CD4-positive, alpha-beta T cell (primary cell): ENCODE data around the gene GABRA5. TPM values are rescaled to one million over a fixed set of nuclear protein-coding genes. Genes with fewer than 3 reads are reported as not detected.

Experiments used
- ATAC-seq: fragments of 200-7000 bp; cut with Tn5 transposase; one replicate; pipeline ENCODE4 v1.10.0; 2022; ENCODE audit warnings: mild to moderate bottlenecking; ENCODE audit not compliant: poor library complexity
- CTCF ChIA-PET: fragments of 350-600 bp; sonication (Branson Sonifier 250); formaldehyde crosslinking; loops from one replicate; lab custom pipeline; 2021; ENCODE audit warnings: antibody characterized with exemption, inconsistent platforms; lab: Charles Lee
- POLR2A ChIA-PET: fragments of 350-600 bp; sonication (Branson Sonifier 250); formaldehyde crosslinking; loops from one replicate; lab custom pipeline; 2021; ENCODE audit warnings: antibody characterized with exemption, inconsistent platforms; lab: Charles Lee
- DNase-seq, 14 experiments: peaks; one replicate each; pipeline ENCODE4 v3.0.0-alpha.2; 2013 to 2020; ENCODE audit warnings: mixed read lengths in 2 of 14
- H3K27ac ChIP-seq, 2 donors: one replicate each; pipeline versions ENCODE4 v1.5.1 to v1.7.0; 2013; ENCODE audit warnings: low read length in 2 of 2, low read depth in 1 of 2, mild to moderate bottlenecking in 1 of 2
- H3K27me3 ChIP-seq, 2 experiments: 1 replicate in 1 of 2; 2 replicates in 1 of 2; pipeline versions ENCODE4 v1.6.1 to v1.7.0; 2013; ENCODE audit warnings: low read length in 2 of 2, control low read depth in 1 of 2, mild to moderate bottlenecking in 1 of 2, moderate library complexity in 1 of 2; ENCODE audit not compliant: insufficient read depth in 2 of 2, control insufficient read depth in 1 of 2
- H3K36me3 ChIP-seq: one replicate; pipeline ENCODE4 v1.6.1; 2013; ENCODE audit warnings: low read length, control low read depth; ENCODE audit not compliant: insufficient read depth
- H3K4me1 ChIP-seq: one replicate; pipeline ENCODE4 v1.6.1; 2013; ENCODE audit warnings: low read length, control low read depth; ENCODE audit not compliant: insufficient read depth
- H3K4me3 ChIP-seq: one replicate; pipeline ENCODE4 v1.5.1; 2013; ENCODE audit warnings: mild to moderate bottlenecking, low read length, moderate library complexity
- H3K9me3 ChIP-seq, 2 experiments: 1 replicate in 1 of 2; 2 replicates in 1 of 2; pipeline versions ENCODE4 v1.6.1 to v1.7.0; 2013; ENCODE audit warnings: low read length in 2 of 2, mild to moderate bottlenecking in 2 of 2, control low read depth in 1 of 2, moderate library complexity in 1 of 2; ENCODE audit not compliant: control insufficient read depth in 1 of 2, insufficient read depth in 1 of 2
- H3K27ac Mint-ChIP-seq: one replicate; pipeline ENCODE4 v1.8.0; 2020; ENCODE audit warnings: mixed read lengths
- H3K27me3 Mint-ChIP-seq: one replicate; pipeline ENCODE4 v1.8.0; 2021; ENCODE audit warnings: mixed read lengths
- H3K36me3 Mint-ChIP-seq: one replicate; pipeline ENCODE4 v1.8.0; 2021; ENCODE audit warnings: low read depth, mixed read lengths
- H3K4me1 Mint-ChIP-seq: one replicate; pipeline ENCODE4 v1.8.0; 2021; ENCODE audit warnings: low read depth, mixed read lengths
- H3K4me3 Mint-ChIP-seq: one replicate; pipeline ENCODE4 v1.8.0; 2020; ENCODE audit warnings: mild to moderate bottlenecking, mixed read lengths
- H3K9me3 Mint-ChIP-seq: one replicate; pipeline ENCODE4 v1.8.0; 2020; ENCODE audit warnings: mixed read lengths
- CTCF ChIP-seq: fragments of 200-600 bp; IDR thresholded peaks from one replicate; pipeline ENCODE4 v1.8.0; 2022; ENCODE audit warnings: antibody characterized with exemption, mild to moderate bottlenecking
- intact Hi-C, 2 experiments: fragments of 100-400 bp; cut with DNase I in 1 of 2; cut with micrococcal nuclease in 1 of 2; formaldehyde crosslinking; loops; one replicate each; pipeline versions ENCODE4 v1.15.1 to v1.9.0; 2023 to 2025; cut with DNase I, micrococcal nuclease
- total RNA-seq, 174 experiments: library from RNA in 2 of 174; stranded (reverse) in 2 of 174; gene quantifications; one replicate each; pipeline ENCODE4 v1.2.3 and lab custom pipeline; 2021 to 2026

GABRA5 gene
- total RNA-seq, 2 experiments from 2014 or later, result not detected

DNA sequence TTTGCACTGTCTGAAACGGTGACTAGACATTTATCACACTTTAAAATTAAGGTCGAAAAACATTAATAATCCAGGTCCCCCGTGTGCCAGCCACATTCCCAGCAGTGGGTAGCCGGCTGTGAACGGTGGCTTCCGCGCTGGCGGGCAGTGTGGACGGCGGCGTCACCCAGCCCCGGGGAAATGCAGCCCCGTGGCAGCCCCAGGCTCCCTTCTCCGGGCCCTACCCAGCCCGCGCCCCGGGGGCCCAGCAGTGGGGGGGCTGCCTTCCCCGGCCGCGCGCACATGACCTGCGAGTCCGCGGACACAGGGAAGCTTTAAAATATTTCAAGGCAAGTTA, 25.3 kb downstream of the GABRA5 start:
- TF ChIP-seq CTCF, result no peak
- Histone ChIP-seq H3K27ac (no peak overlapping the region), H3K4me3 (no peak overlapping the region), H3K36me3 (no peaks in the 10 kb centered on the region), H3K4me1 (peaks cover 8% of the 10 kb centered on the region), H3K27me3 (peaks cover 0 to 7% of the 10 kb centered on the region in 2 experiments), H3K9me3 (peaks cover 0 to 21% of the 10 kb centered on the region in 2 experiments)
- CTCF ChIA-PET, result no interaction called here
- Mint-ChIP-seq H3K4me3 (no peak overlapping the region), H3K9me3 (peaks cover 3% of the 10 kb centered on the region), H3K27ac (no peak overlapping the region), H3K36me3 (no peaks in the 10 kb centered on the region), H3K27me3 (peaks cover 27% of the 10 kb centered on the region), H3K4me1 (no peaks in the 10 kb centered on the region)
- POLR2A ChIA-PET, result no interaction called here
- intact Hi-C loops, result no loop called here
- no peak for ATAC-seq
- no peak for DNase-seq

DNA sequence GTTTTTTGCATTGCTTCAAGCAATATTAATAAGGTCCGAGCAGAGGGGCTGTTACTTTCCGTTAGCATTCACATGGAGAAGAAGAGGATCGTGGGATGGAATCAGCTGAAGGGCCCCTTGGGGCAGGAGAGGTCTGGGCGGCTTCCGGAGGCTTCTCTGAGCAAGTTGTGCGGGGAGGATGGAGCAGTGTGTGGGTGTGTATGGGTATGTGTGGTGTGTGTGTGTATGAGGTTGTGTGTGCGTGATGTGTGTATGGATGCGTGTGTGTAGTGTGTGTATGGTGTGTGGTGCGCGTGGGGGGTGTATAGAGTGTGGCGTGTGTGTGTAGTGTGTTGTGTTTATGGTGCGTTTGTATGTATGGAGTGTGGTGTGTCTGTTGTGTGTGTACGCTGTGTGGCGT, 25.8 kb downstream of the GABRA5 start:
- Mint-ChIP-seq H3K36me3 (no peaks in the 10 kb centered on the region), H3K27me3 (peaks cover 27% of the 10 kb centered on the region), H3K4me3 (no peak overlapping the region), H3K9me3 (peaks cover 3% of the 10 kb centered on the region), H3K27ac (no peak overlapping the region), H3K4me1 (no peaks in the 10 kb centered on the region)
- Histone ChIP-seq H3K27me3 (peaks cover 0 to 7% of the 10 kb centered on the region in 2 experiments), H3K4me1 (peaks cover 8% of the 10 kb centered on the region), H3K36me3 (no peaks in the 10 kb centered on the region), H3K4me3 (no peak overlapping the region), H3K9me3 (peaks cover 0 to 21% of the 10 kb centered on the region in 2 experiments), H3K27ac (no peak overlapping the region)
- intact Hi-C loops, result no loop called here
- ATAC-seq (no peak), DNase-seq (no peak)
- CTCF ChIA-PET, result no interaction called here
- TF ChIP-seq CTCF, result no peak
- POLR2A ChIA-PET, result no interaction called here

- no peak overlapping the region for H3K27ac ChIP-seq
- peaks cover 8% of the 10 kb centered on the region for H3K4me1 ChIP-seq
- H3K36me3 Mint-ChIP-seq, result no peaks in the 10 kb centered on the region
- H3K36me3 ChIP-seq, result no peaks in the 10 kb centered on the region
- ChIA-PET CTCF (no interaction called here), POLR2A (no interaction called here)
- peaks cover 0 to 7% of the 10 kb centered on the region in 2 experiments for H3K27me3 ChIP-seq
- H3K9me3 ChIP-seq, result peaks cover 0 to 21% of the 10 kb centered on the region in 2 experiments
- ATAC-seq, result no peak
- TF ChIP-seq CTCF, result no peak
- intact Hi-C loops, result no loop called here
- no peaks in the 10 kb centered on the region for H3K4me1 Mint-ChIP-seq
- H3K9me3 Mint-ChIP-seq, result peaks cover 3% of the 10 kb centered on the region
- peaks cover 27% of the 10 kb centered on the region for H3K27me3 Mint-ChIP-seq
- no peak for DNase-seq
- H3K4me3 Mint-ChIP-seq, result no peak overlapping the region
- no peak overlapping the region for H3K4me3 ChIP-seq
- H3K27ac Mint-ChIP-seq, result no peak overlapping the region
Observed at GRCh38 chr15:26893351-26894065, 26.6 kb downstream of the GABRA5 start.
